SU-DHL-6 (cell line): ENCODE results near the gene NCKAP5.

Experiments used
- EZH2phosphoT487 ChIP-seq: fragments of 200-600 bp; sonication (generic), shearing (Covaris generic); conservative IDR thresholded peaks from 2 replicates; pipeline ENCODE4 v1.6.1; 2018; ENCODE audit warnings: mild to moderate bottlenecking, antibody characterized with exemption, low read length, moderate library complexity, mixed read lengths
- TF ChIP-seq, protein P1 (sequence below): fragments of 200-600 bp; sonication (generic); IDR thresholded peaks from one replicate; pipeline ENCODE4 v1.5.1; 2017; ENCODE audit warnings: antibody characterized with exemption, mild to moderate bottlenecking, low read length, moderate library complexity; ENCODE audit not compliant: insufficient read depth, poor library complexity, severe bottlenecking

- TF ChIP-seq, protein P1, sequence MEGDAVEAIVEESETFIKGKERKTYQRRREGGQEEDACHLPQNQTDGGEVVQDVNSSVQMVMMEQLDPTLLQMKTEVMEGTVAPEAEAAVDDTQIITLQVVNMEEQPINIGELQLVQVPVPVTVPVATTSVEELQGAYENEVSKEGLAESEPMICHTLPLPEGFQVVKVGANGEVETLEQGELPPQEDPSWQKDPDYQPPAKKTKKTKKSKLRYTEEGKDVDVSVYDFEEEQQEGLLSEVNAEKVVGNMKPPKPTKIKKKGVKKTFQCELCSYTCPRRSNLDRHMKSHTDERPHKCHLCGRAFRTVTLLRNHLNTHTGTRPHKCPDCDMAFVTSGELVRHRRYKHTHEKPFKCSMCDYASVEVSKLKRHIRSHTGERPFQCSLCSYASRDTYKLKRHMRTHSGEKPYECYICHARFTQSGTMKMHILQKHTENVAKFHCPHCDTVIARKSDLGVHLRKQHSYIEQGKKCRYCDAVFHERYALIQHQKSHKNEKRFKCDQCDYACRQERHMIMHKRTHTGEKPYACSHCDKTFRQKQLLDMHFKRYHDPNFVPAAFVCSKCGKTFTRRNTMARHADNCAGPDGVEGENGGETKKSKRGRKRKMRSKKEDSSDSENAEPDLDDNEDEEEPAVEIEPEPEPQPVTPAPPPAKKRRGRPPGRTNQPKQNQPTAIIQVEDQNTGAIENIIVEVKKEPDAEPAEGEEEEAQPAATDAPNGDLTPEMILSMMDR: no peak
- no peak for TF ChIP-seq EZH2phosphoT487
Observed at GRCh38 chr2:133221398-133221797, 346.9 kb downstream of the NCKAP5 start.
